C4-2B (cell line): ENCODE results near the gene EPYC.

ENCODE experiments used
- CTCF ChIP-seq: fragments of 450-650 bp; conservative IDR thresholded peaks from 2 replicates; pipeline ENCODE4 v1.5.1; 2017; ENCODE audit warnings: mild to moderate bottlenecking
- ZFX ChIP-seq: fragments of 450-650 bp; IDR thresholded peaks from 2 replicates; pipeline ENCODE4 v1.6.1; 2017

DNA sequence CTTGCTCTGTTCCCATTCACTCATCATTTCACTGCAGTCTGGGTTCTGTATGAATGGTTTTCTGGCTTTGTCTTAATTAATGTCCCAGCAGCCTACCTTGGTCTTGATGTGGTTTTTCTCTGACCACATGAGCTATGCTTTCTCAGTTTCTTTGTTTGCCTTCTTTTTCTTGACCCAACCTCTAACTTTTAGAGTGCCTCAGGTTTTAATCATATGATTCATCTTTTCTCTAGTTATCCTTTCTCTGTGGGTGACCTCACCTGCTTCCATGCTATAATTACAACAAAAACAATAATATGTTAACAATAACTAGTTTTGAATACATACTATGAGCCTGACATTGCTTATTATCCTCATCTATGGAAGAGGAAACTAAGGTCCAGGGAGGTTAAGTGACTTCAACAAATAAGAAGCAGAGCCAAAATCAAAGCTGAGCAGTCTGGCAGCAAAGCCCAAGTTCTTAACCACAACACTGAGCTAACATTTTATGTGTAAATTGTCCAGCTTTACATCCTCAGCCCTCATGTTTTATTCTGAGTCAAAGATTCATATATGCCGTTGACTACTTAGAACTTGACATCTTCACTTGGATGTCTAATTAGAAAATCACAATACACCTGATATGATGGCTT is 4.7 kb upstream of the EPYC start:
- TF ChIP-seq CTCF (no peak), ZFX (no peak)
